Spleen (tissue), 7 donors: ENCODE data around the gene BACH2.

Source experiments
- CTCF ChIP-seq, 11 experiments: fragments of 200-600 bp in 7 of 11; fragments of 450-650 bp in 4 of 11; sonication (generic) in 4 of 11; IDR thresholded peaks in 8 of 11; conservative IDR thresholded peaks in 3 of 11; 1 replicate in 7 of 11; 2 replicates in 4 of 11; pipeline versions ENCODE4 v1.4.0 to v1.8.0; 2016 to 2021; ENCODE audit warnings: antibody characterized with exemption in 11 of 11, inconsistent platforms in 4 of 11, mild to moderate bottlenecking in 1 of 11
- POLR2A ChIP-seq, 3 donors: fragments of 450-650 bp; IDR thresholded peaks; one replicate each; pipeline ENCODE4 v1.5.1; 2017; ENCODE audit warnings: antibody characterized with exemption in 3 of 3, mild to moderate bottlenecking in 1 of 3
- POLR2AphosphoS5 ChIP-seq, 3 donors: sonication (generic); formaldehyde crosslinking; IDR thresholded peaks; one replicate each; pipeline ENCODE4 v1.5.1; 2017; ENCODE audit warnings: antibody characterized with exemption in 3 of 3
- donor health status: DM: no; HTN: no; CAD: no; lungs with moderate emphysema.
- donor health status: DM: no; HTN: no; CAD: no.
- donor health status: DM: no; HTN: no; CAD: no.

DNA sequence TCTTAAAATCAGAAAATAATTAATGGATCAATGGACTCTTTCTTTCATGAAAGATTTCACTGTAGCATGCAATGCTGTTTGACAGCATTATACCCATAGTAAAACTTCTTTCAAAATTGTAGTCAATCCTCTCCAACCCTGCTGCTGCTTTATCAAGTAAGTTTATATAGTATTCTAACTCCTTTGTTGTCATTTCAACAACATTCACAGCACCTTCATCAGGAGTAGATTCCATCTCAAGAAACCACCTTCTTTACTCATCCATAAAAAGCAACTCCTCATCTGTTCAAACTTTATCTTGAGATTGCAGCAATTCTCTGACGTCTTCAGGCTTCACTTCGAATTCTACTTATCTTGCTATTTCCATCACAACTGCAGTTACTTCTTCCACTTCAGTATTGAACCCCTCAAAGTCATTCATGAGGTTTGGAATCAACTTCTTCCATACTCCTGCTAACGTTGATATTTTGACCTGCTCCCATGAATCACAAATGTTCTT is 26.4 kb upstream of the BACH2 start:
- TF ChIP-seq POLR2A (IDR thresholded peaks at IDR 0.05), result no peak
- TF ChIP-seq CTCF (IDR thresholded peaks at IDR 0.05 in 8 of 11, conservative IDR thresholded peaks at IDR 0.05 in 3 of 11), result no peak
- TF ChIP-seq POLR2AphosphoS5 (IDR thresholded peaks at IDR 0.05), result no peak
